Inferior parietal cortex (tissue), 1 donor: ENCODE results near the gene INA.

Experiments used
- DNase-seq: peaks from one replicate; pipeline ENCODE4 v3.0.0-alpha.2; 2016; ENCODE audit errors: extremely low spot score

The INA gene

GRCh38 chr10:103273041-103273441, 3.9 kb upstream of the INA start:
- peak; percentile 49 for DNase-seq

GRCh38 chr10:103276251-103276895, 565 bp upstream of the INA start:
- DNase-seq = no peak

- DNase-seq = no peak
Measured at GRCh38 chr10:103277713-103278536, 987 bp downstream of the INA start.

- no peak for DNase-seq
Measured at GRCh38 chr10:103278537-103278823, 1.5 kb downstream of the INA start.

- no peak for DNase-seq
Measured at GRCh38 chr10:103278862-103279298, 1.9 kb downstream of the INA start.

- DNase-seq = peak; percentile 7
Measured at GRCh38 chr10:103280031-103280430, 3.1 kb downstream of the INA start.

GRCh38 chr10:103280506-103280905, 3.6 kb downstream of the INA start:
- peak; percentile 22 for DNase-seq

- DNase-seq = peak; percentile 53
Measured at GRCh38 chr10:103281753-103282152, 4.8 kb downstream of the INA start.

GRCh38 chr10:103282961-103283360, 6.0 kb downstream of the INA start:
- no peak for DNase-seq

- no peak for DNase-seq
Measured at GRCh38 chr10:103284170-103284569, 7.2 kb downstream of the INA start.

GRCh38 chr10:103287992-103288391, 11.1 kb downstream of the INA start:
- no peak for DNase-seq

- DNase-seq = no peak
Measured at GRCh38 chr10:103291588-103291987, 14.7 kb downstream of the INA start.

GRCh38 chr10:103295374-103296015, 18.6 kb downstream of the INA start:
- peak; percentile 15 for DNase-seq

GRCh38 chr10:103307594-103307993, 30.7 kb downstream of the INA start:
- no peak for DNase-seq

- no peak for DNase-seq
Measured at GRCh38 chr10:103310197-103310596, 33.3 kb downstream of the INA start.

GRCh38 chr10:103316087-103316486, 39.1 kb downstream of the INA start:
- DNase-seq = no peak

- DNase-seq = no peak
Measured at GRCh38 chr10:103327906-103328305, 51.0 kb downstream of the INA start.

- peak; percentile 57 for DNase-seq
Measured at GRCh38 chr10:103333934-103334520, 57.1 kb downstream of the INA start.

- no peak for DNase-seq
Measured at GRCh38 chr10:103334567-103334966, 57.6 kb downstream of the INA start.

GRCh38 chr10:103336370-103336769, 59.4 kb downstream of the INA start:
- no peak for DNase-seq
